OCI-LY3 (cell line): ENCODE data around the gene SLC25A25.

Experiments used
- H2AFZ ChIP-seq: fragments of 200-600, 300-600 bp; shearing (Covaris generic); 2 replicates; pipeline ENCODE4 v1.6.0; 2014; ENCODE audit warnings: antibody characterized with exemption, low read depth, low read length
- H3K27ac ChIP-seq: fragments of 200-600, 300-600 bp; sonication (generic); 2 replicates; pipeline ENCODE4 v1.5.1; 2014; ENCODE audit warnings: mild to moderate bottlenecking, low read length, moderate library complexity, mixed read lengths
- H3K27me3 ChIP-seq: fragments of 200-600, 300-600 bp; sonication (generic); 2 replicates; pipeline ENCODE4 v1.6.1; 2014; ENCODE audit warnings: low read depth, low read length, mixed read lengths
- H3K36me3 ChIP-seq: fragments of 200-600, 300-600 bp; sonication (generic); replicated peaks from 2 replicates; pipeline ENCODE3; 2014; ENCODE audit warnings: low read depth, low read length, mixed read lengths
- H3K4me1 ChIP-seq: fragments of 300-600, 200-600 bp; sonication (generic); 2 replicates; pipeline ENCODE4 v1.6.1; 2014; ENCODE audit warnings: low read length, mixed read lengths
- H3K4me2 ChIP-seq: fragments of 200-600, 300-600 bp; sonication (generic); 2 replicates; pipeline ENCODE4 v1.6.1; 2014; ENCODE audit warnings: low read length, mixed read lengths
- H3K4me3 ChIP-seq: fragments of 300-600, 200-600 bp; sonication (generic); 2 replicates; pipeline ENCODE4 v1.5.1; 2014; ENCODE audit warnings: antibody characterized with exemption, mild to moderate bottlenecking, low read length, moderate library complexity
- H3K79me2 ChIP-seq: fragments of 300-600, 200-600 bp; shearing (Covaris generic); 2 replicates; pipeline ENCODE4 v1.6.1; 2014; ENCODE audit warnings: mild to moderate bottlenecking, low read length, mixed read lengths
- H3K9ac ChIP-seq: fragments of 300-600, 200-600 bp; shearing (Covaris generic); 2 replicates; pipeline ENCODE4 v1.6.0; 2014; ENCODE audit warnings: mild to moderate bottlenecking, low read length, moderate library complexity
- H3K9me3 ChIP-seq: fragments of 200-600, 300-600 bp; shearing (Covaris generic); 2 replicates; pipeline ENCODE4 v1.6.1; 2014; ENCODE audit warnings: low read length, mixed read lengths; ENCODE audit not compliant: insufficient read depth
- H4K20me1 ChIP-seq: fragments of 200-600, 300-600 bp; sonication (generic); 2 replicates; pipeline ENCODE4 v1.6.1; 2016; ENCODE audit warnings: low read length, mixed read lengths; ENCODE audit not compliant: insufficient read depth
- CTCF ChIP-seq: fragments of 200-600, 300-600 bp; sonication (generic); IDR thresholded peaks from 2 replicates; pipeline ENCODE4 v1.5.1; 2014; ENCODE audit warnings: antibody characterized with exemption, low read length, low read depth
- EZH2phosphoT487 ChIP-seq: fragments of 200-600 bp; shearing (Covaris generic); IDR thresholded peaks from 2 replicates; pipeline ENCODE4 v1.6.1; 2018; ENCODE audit warnings: antibody characterized with exemption, mixed run types, low read depth

SLC25A25 gene

GRCh38 chr9:128136816-128137793 lies 69.1 kb downstream of the SLC25A25 start:
- H3K4me3 ChIP-seq = no peak overlapping the region
- H3K27ac ChIP-seq = no peak overlapping the region
- H3K9me3 ChIP-seq = no peaks in the 10 kb centered on the region
- TF ChIP-seq CTCF (no peak), EZH2phosphoT487 (no peak)
- no peak overlapping the region for H3K4me2 ChIP-seq
- no peak overlapping the region for H3K9ac ChIP-seq
- H4K20me1 ChIP-seq = no peaks in the 10 kb centered on the region
- no peaks in the 10 kb centered on the region for H3K36me3 ChIP-seq
- peaks cover 12% of the 10 kb centered on the region for H3K27me3 ChIP-seq
- H3K79me2 ChIP-seq = no peaks in the 10 kb centered on the region
- no peak overlapping the region for H2AFZ ChIP-seq
- no peaks in the 10 kb centered on the region for H3K4me1 ChIP-seq

- no peak overlapping the region for H3K4me2 ChIP-seq
- H3K27me3 ChIP-seq = peaks cover 7% of the 10 kb centered on the region
- H3K79me2 ChIP-seq = no peaks in the 10 kb centered on the region
These were observed 70.0 kb downstream of the SLC25A25 start for GRCh38 chr9:128138001-128138400.

GRCh38 chr9:128139621-128140020 lies 71.6 kb downstream of the SLC25A25 start:
- Histone ChIP-seq H3K79me2 (no peaks in the 10 kb centered on the region), H3K4me2 (no peak overlapping the region), H4K20me1 (no peaks in the 10 kb centered on the region), H3K9ac (no peak overlapping the region), H3K27me3 (no peaks in the 10 kb centered on the region), H2AFZ (no peak overlapping the region), H3K4me1 (no peaks in the 10 kb centered on the region), H3K27ac (no peak overlapping the region), H3K4me3 (no peak overlapping the region), H3K36me3 (no peaks in the 10 kb centered on the region), H3K9me3 (no peaks in the 10 kb centered on the region)
- TF ChIP-seq CTCF = no peak
- TF ChIP-seq EZH2phosphoT487 = no peak

More at GRCh38 chr9:128138001-128138400, 70.0 kb downstream of the SLC25A25 start:
- Histone ChIP-seq H3K4me3 (no peak overlapping the region), H2AFZ (no peak overlapping the region), H4K20me1 (no peaks in the 10 kb centered on the region), H3K9ac (no peak overlapping the region), H3K9me3 (no peaks in the 10 kb centered on the region), H3K27ac (no peak overlapping the region), H3K36me3 (no peaks in the 10 kb centered on the region), H3K4me1 (no peaks in the 10 kb centered on the region)
- no peak for TF ChIP-seq EZH2phosphoT487
- no peak for TF ChIP-seq CTCF

- H3K4me1 ChIP-seq = no peaks in the 10 kb centered on the region
- H3K4me2 ChIP-seq = no peak overlapping the region
These were observed 73.6 kb downstream of the SLC25A25 start for GRCh38 chr9:128141604-128142003.

More at GRCh38 chr9:128141604-128142003, 73.6 kb downstream of the SLC25A25 start:
- Histone ChIP-seq H3K9me3 (no peaks in the 10 kb centered on the region), H3K27ac (no peak overlapping the region), H3K79me2 (no peaks in the 10 kb centered on the region), H2AFZ (no peak overlapping the region), H3K4me3 (no peak overlapping the region), H3K27me3 (no peaks in the 10 kb centered on the region), H3K36me3 (no peaks in the 10 kb centered on the region), H3K9ac (no peak overlapping the region), H4K20me1 (no peaks in the 10 kb centered on the region)
- TF ChIP-seq CTCF (no peak), EZH2phosphoT487 (no peak)
